Measurements from ENCODE around the gene ACVR1.
"Not testable (repeated sequence)": the region's sequence is repeated elsewhere in the genome, so short reads cannot be mapped to it uniquely, and the experiment has no call there.

Gene ACVR1

GRCh38 chr2:157748371-157749142 lies 127.6 kb downstream of the ACVR1 start:
- no peak for DNase-seq

- no peak for DNase-seq
These were observed 128.3 kb downstream of the ACVR1 start for GRCh38 chr2:157747695-157748370.

- no peak for DNase-seq
These were observed 128.8 kb downstream of the ACVR1 start for GRCh38 chr2:157747280-157747679.

GRCh38 chr2:157746234-157746950 lies 129.7 kb downstream of the ACVR1 start:
- no peak for DNase-seq

GRCh38 chr2:157744571-157745076 lies 131.5 kb downstream of the ACVR1 start:
- DNase-seq = no peak

DNA sequence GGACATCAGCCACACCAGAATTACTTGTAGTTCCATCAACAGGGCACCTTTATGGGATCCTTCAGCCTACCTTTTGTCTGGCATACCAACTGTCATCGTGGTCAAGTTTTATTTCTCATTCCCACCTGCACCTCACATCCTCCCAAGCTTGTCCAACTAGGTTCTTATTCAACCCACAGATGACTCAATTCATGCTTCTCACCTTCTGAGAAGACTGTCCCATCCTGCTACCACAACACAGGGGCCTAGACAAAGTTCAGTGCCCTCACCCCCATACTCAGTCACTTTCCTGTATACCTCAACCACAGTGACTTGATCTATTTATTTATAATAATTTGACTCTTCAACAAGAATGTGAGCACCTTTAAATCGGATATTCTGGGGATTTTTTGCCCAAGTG lies 133.1 kb downstream of the ACVR1 start:
- DNase-seq = no peak

DNA sequence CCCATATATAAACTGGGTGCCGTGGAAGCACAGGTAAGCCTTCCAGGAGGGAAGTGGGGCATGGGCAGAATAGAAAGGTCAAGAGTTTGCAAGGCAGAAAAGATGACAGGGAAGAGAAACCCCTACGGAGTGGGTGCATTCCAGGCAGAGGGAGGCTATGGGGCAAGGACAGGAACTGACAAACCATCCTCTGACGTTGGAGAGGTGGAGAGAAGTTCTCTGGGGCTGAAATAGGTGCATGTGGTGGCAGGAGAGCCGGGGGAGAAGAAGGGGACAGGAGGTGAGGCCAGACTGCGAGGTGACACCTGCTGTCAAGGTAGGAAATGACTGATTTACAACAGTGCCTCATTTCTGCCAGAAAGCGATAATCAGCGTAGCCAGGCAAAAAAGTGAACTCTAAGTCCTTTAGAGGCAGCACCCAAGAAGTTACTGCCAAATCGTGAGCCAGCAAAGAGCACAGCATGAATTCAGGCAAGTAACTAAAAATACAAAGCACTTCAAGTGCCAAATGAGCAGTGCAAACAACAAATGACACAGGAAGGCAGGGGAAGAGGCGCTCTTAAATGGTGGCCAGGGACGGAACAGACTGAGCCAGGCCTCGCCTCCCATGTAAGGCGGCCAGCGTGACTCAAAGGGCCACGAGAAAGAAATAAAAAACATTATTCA lies 134.2 kb downstream of the ACVR1 start:
- no peak for DNase-seq

DNA sequence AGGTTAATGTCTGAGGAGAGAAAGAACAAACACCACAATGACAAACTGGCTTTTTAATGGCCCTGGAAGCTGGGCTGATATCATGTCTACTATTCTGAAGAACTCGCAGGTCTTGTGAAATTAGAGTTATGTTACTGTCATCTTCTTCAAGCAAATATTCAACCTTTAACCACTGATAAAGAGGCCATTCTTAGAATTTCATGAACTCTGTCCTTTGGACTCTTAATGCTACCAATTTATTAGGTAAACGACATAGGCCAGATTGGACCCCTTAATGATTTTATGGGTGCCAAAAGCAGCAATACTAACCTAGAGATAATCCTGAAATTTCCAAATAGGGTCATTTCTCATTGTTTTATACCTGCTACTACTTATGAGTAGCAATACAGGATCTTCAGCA lies 138.5 kb downstream of the ACVR1 start:
- no peak for DNase-seq

DNA sequence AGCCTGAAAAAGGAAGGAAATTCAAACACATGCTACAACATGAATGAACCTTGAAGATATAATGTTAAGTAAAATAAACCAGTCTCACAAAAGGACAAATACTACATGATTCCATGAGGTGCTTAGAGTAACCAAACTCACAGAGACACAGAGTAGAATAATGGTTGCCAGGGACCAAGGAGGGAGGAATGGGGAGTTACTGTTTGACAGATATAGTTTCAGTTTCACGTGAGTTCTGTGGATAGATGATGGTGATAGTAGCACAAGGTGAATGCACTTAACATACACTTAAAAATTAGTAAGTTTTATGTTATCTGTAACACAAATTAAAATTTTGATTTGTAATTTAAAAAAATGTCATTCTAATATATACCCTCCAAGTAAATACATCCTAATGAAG lies 140.6 kb downstream of the ACVR1 start:
- no peak for DNase-seq

DNA sequence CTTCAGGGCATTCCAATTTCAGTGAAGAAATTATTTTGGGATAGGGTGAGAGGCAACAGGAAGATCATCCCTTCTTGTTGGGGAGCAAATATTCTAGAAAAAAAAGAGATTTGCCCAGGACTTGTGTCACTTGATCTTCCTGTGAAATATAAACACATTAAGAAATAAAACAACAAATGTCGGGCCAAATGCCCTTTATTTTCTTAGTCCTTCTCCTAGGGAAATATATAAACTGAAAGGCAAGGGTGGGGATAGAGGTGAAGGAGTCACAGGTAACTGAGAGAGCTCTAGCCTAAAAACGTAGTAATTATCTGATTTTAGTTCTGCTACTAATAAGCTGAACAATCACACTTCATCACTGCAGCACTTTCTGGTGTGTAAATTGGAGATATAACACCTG lies 142.9 kb downstream of the ACVR1 start:
- no peak for DNase-seq

DNA sequence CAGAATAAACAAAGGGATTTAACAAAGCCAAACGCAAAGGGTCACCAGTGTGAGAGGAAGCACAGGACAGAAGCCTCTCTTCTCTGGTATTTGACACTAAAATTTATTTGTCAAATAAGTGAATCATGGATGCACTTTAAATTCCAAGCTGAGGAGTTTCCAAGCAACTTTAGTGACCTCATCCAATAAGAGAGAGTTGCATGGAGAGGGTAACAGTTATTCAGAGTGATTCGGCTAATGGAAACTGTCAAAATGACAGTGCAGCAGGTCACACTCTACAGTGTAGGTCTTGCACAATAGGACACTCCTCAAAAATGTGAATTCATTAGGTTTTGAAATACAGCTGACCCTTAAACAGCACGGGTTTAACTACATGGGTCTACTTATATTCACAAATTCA lies 143.5 kb downstream of the ACVR1 start:
- DNase-seq = no peak

DNA sequence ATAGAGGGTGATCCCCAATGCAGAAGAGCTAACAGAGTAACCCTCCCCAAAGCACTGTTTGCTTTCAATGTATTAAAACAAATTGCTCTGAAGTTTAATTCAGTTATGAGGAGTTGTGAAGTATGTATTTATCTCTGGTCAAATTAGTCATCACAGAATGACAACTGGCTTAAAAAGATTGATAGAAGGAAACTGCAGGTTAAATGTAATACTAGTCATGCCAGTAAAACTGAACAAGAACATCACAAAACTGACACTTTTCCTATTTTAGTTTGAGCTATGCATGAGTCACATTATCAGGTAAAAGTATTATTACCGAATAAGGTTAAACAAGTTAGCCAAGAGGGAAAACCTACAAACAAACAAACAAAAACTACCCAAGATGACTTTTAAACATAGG lies 148.4 kb downstream of the ACVR1 start:
- no peak for DNase-seq

DNA sequence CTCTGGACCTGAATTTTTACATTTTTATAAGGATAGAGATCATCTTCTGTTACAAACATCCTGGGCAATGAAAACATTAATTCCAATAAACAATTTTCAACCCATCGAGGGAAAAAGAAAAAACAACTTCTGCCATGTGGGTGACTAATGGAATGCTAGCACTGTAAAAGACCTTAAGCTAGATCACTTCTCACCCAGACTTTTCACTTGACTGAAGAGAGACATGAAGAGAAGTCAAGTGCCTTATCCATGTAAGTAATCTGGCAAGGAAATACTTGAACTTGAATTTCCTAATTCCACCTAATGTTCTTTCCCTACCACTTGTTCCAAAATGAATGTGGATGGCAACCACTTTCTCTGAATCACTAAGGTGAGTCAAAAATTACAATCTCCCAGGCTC lies 149.2 kb downstream of the ACVR1 start:
- no peak for DNase-seq

GRCh38 chr2:157725846-157726245 lies 150.3 kb downstream of the ACVR1 start:
- no peak for DNase-seq

DNA sequence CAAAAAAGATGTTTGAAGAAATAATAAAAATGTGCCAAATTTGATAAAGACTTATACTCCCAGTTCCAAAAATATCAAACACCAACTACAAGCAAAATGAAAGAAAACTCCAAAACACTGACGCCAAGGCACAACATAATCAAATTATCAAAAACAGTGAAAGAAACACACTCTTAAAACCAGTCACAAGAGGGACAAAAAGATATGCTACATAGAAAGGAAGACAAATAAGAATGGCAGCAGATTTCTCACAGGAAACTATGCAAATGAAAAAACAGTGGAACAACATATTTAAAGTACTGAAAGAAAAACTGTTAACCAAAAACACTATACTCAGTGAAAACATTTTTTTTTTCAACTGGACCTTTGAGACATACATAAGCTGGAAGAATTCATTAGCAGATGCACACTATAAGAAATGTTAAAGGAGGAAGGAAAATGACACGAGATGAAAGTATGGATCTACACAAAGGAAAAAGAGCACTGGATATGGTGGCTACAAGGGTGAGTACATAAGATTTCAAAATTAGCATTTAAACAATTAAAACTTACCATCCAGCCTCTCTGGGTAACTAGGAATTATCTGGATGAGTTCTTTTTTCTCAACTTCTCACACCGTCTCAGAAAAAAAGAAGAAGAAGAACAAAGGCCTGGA lies 153.4 kb downstream of the ACVR1 start:
- no peak for DNase-seq

GRCh38 chr2:157720504-157720903 lies 155.6 kb downstream of the ACVR1 start:
- DNase-seq = no peak

GRCh38 chr2:157704653-157705052 lies 171.5 kb downstream of the ACVR1 start:
- DNase-seq = not testable (repeated sequence)

DNA sequence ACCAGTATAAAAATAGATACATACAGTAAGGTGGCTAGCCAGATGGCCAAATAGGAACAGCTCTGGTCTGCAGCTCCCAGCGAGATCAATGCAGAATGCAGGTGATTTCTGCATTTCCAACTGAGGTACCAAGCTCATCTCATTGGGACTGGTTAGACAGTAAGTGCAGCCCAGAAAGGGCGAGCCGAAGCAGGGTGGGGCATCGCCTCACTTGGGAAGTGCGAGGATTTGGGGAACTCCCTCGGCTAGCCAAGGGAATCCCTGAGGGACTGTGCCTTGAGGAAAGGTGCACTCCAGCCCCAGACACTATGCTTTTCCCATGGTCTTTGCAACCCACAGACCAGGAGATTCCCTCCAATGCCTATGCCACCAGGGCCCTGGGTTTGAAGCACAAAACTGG lies 172.0 kb downstream of the ACVR1 start:
- DNase-seq = not testable (repeated sequence)

GRCh38 chr2:157699806-157700205 lies 176.3 kb downstream of the ACVR1 start:
- no peak for DNase-seq

GRCh38 chr2:157699009-157699408 lies 177.1 kb downstream of the ACVR1 start:
- no peak for DNase-seq

- DNase-seq = no peak
These were observed 177.7 kb downstream of the ACVR1 start for GRCh38 chr2:157698430-157698829.

DNA sequence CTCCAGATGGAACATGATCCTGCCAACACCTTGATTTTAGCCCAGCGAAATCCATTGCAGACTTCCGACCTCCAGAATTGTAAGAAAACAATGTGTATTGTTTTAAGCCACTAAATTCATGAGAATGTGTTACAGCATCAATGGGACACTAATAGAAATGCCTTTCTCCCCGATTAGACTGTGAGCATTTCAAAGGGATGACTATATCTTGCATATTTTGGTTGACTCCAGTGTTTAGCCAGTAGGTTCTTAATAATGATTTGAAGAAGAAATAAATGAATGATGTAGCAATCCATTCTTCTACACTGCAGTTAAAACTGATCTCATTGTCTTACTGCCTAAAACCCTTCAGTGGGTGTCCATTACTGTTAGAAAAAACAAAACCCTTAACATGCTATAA lies 180.1 kb downstream of the ACVR1 start:
- DNase-seq = no peak

GRCh38 chr2:157692768-157693167 lies 183.4 kb downstream of the ACVR1 start:
- DNase-seq = no peak

Data from DMS 273 treated with DMSO at 0.1 percent for 48 hours (cell line).